ENCODE data around the gene TOP3B. TPM values are rescaled to one million over a fixed set of nuclear protein-coding genes. Genes with fewer than 3 reads are reported as not detected.

Gene TOP3B
- total RNA-seq = 23.9 and 36.4 TPM in 2 replicates

GRCh38 chr22:21982338-21982965 lies at the start of gene TOP3B:
TOP3B (minus strand) TSS chr22:21982787; CDS start chr22:21975709, 7,078 bp downstream.

GRCh38 chr22:21952586-21953571 lies 29.7 kb downstream of the TOP3B start, which contains the start of gene PPM1F:
PPM1F (minus strand) TSS chr22:21952848; CDS start chr22:21946048, 6,800 bp downstream.

Other genes with a start within 250 kb of the TOP3B start
- 1.4 TPM in 1 of 2 replicates, not detected in the other for gene YPEL1, start 247.0 kb downstream of the TOP3B start, total RNA-seq
- gene MAPK1, start 115.1 kb downstream of the TOP3B start, total RNA-seq = 56.1 and 56.7 TPM in 2 replicates
- gene PPM1F, start 29.9 kb downstream of the TOP3B start, total RNA-seq = 19.4 and 30.8 TPM in 2 replicates